HG03039 (cell line): ENCODE results near the gene MRAS.

Experiments used
- ATAC-seq: cut with Tn5 transposase; IDR thresholded peaks from one replicate; pipeline ENCODE4 v1.9.1; 2021; ENCODE audit warnings: mild to moderate bottlenecking, moderate library complexity; ENCODE audit not compliant: unreplicated experiment

MRAS gene

DNA sequence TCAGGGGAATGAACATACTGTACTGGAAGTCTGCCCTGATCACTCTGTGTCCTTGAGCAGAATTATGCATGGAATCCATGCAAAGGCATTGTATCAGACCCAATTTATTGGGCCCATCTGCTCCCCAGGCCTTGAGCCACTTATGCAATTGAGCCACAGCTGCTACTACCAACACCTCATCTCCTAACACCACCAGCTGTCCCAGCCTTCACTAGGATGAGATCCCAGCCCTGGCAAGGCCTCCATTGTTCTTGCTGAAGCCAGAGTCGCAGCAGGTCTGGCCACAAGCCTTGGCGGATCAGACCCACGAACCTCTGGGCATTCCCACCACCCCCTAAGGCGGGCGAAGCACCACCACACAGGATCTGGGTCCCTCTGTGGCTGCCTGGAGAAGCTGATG is 9.6 kb upstream of the MRAS start:
- no peak for ATAC-seq

GRCh38 chr3:138340511-138340910 is 7.9 kb upstream of the MRAS start:
- ATAC-seq: no peak

DNA sequence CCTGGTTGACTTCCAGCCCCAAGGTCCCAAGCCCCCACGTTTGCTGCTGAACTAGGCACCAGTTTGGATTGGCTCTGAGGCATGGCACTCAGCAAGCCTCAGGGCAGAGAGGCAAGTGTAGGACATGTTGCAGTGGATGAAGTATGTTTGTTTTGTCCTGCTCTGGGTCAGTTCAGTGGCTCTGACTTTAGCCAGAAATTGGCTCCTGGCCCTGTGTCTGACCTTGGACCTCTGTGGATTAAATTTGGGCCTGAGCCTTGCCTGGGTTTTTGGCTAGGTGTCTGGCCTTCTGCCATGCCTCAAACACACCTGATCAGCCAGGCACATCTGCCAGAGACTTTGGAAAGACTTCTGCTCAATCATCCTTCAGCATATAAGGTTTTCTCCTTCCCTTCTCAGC is 3.6 kb upstream of the MRAS start:
- no peak for ATAC-seq

DNA sequence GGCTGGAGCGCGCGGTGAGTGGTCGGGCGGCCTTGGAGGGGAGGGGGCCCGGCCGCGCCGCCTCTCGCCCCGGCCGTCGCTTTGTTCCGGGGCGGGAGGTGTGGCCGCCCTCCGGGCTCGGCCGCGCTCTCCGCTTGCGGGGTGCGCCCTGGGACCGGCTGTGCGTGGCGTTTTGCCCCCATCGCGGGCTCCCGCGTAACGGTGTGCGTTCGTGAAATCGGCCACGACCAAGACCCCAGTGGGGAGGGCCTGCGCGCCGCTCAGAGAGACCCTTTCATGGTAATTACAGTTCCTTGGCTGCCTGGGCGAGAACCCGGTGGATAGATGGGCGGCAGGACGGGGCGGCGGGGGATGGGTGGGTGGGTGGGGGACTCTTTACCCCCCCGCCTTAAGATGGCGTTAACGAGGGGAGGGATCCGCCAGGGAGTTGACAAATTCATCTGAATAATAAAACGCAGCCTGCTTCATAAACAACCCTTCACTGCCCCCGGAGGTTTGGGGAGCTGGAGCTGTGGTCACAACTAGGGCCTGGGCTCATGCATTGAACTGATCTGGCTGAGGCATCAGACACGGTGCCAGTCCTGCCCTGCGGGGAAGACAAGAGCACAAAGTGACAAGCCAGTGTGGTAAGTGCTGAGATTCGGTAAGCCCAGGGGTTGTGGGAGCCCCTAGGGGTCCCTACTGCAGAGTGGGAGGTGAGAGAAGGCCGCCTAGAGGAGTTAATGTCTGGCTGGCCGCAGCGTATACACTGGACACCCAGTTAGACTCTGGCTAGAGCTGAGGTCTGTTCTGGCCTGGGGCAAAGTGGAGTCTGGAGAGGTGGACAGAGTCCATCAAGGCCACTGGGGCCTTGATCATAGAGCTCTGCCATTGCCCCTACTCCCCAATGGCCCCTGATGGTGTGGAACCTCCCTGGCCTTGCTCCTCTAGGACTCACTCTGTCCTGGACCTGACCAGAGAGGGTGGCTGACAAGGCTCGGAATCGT is 668 bp downstream of the MRAS start:
- ATAC-seq: no peak

DNA sequence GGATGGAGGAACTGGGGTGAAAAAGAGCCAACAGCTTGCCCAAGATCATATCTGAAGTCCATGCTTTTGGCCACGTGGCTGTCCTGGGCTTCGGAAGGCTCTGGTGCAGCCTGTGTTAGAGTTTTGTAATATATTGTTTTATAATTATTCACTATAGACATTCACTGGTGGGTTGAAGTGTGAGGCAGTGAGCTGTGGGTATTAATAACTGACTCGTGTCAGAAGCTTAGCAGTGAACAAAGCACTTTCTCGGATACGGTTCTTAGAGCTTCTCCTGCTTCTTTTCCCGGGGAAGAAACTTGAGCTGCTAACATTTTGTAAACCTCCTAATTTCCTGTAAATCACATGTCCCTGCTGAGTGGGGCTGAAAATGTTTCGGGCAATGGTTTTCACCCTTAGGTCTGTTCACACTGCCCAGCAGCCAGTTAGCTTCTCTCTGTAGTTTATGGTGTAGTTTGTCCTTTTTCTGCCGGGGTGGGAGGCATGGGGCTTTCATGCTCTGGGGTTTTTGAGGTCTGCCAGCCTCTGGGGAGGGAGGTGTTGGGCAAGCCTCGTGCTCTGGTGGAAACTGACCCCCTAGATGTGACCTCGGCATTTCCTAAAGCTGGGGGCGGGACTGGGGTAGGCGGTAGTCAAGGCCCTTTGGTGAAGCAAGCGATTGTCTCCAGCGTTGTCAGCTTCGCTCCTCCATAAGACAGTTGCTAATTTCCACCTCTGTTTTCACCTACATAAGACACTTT is 1.7 kb downstream of the MRAS start:
- no peak for ATAC-seq

GRCh38 chr3:138351151-138351550 is 2.8 kb downstream of the MRAS start:
- no peak for ATAC-seq

DNA sequence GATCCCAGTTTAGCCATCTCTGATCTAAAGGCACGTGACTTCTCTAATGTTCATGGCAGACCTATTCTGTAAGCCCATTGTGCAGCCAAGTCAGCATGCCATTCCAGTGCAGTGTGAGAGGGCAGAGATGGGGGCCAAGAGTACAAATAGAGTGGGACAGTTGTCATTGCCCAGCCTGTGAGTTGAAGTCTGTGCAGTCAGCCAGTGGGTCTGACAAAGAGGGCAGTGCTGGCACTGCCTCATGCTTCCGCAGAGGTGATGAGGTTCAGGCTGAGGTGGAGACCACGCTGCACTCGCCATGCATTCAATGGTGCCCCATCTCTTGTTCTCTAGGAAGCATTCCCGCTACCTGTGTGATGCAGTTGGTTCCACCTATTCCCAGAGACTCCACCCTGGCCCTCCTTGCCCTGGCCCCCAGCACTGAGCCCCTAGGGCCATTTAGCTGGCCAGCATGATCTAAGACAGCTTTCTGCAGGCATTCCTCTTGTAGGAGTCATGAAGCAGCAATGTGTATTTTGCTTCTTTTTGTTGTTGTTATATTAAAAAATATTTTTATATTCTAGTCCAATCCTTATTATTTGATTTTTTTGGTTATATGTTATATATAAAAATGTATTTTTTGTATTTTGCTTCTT is 3.7 kb downstream of the MRAS start:
- no peak for ATAC-seq

GRCh38 chr3:138354376-138354775 is 6.0 kb downstream of the MRAS start:
- no peak for ATAC-seq

GRCh38 chr3:138355071-138355470 is 6.7 kb downstream of the MRAS start:
- no peak for ATAC-seq

DNA sequence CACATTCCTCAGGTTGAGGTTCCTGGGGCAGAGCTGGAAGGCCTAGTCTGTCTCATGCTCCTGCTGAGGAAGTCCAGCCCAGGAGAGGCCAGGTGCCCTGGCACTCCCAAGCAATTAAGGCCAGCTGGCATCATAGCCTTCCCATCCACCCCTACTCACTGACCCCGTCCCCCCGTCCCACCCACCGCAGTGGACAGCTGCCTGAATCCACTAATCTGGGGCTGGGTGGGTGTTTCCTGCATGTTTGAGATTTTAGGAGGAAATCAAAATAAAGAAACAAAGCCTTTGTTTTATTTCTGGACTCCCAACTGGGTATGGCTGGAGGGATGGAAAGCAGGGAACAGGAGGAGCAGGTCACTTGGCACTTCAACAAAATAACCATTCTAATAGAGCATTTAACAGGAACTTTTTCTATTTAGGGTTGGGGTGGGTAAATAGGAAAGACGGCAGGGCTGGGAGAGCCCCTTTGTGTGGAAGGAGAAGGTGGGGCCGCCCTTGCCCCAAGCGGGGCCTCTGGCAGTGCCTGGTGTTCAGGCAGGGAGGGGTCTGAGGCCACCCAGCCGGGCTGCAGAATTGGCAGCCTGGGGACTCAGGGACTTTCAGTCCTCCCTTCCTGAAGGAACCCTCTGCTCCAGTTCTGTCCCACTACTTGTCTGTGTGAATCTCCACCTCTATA is 8.5 kb downstream of the MRAS start:
- ATAC-seq: no peak

- no peak for ATAC-seq
Observed at GRCh38 chr3:138359148-138359918, 11.0 kb downstream of the MRAS start.

DNA sequence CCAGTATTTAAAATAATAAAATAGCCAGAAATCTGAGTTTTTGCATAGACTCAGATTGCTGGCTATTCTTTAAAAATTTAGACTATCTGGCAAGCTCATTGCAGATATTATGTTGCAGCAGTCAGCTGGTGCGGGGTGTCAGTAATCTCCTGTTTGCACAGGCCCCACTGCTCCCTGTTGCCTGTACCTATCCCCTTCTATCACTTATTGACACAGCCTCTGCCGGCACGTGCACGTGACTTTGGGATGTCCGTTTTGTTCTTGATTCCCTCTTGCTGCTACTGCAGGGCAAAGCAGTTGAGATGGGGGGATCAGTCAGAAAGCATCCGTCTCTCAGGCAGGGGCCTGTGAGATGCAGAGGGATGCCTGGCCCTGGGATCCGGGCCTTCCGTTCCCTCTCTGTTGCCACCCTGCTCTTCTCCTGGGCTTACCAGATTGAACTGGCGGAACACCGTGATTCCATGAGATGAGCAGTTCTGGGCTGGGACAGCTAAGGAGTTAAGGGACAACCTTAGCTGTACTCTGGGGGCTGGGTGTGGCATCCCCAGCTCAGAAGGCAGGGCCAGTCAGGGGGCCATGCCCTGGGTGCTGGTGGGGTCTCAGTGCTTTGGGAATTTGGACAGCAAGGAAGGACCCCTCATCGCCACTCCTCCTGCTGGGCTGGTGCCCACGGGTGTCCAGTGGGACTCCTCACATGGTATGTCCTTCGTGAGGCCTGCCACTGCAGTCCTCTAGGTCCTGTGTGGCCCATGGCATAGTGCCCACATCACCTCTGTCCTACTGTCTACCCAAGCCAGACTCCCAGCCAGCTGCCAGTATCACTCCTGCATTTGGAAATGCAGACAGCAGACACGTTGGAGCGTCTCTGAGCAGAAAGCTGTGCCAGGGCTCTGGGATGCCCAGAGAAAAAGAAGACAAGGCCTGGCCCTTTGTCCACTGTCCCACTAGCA is 11.8 kb downstream of the MRAS start:
- ATAC-seq: no peak

DNA sequence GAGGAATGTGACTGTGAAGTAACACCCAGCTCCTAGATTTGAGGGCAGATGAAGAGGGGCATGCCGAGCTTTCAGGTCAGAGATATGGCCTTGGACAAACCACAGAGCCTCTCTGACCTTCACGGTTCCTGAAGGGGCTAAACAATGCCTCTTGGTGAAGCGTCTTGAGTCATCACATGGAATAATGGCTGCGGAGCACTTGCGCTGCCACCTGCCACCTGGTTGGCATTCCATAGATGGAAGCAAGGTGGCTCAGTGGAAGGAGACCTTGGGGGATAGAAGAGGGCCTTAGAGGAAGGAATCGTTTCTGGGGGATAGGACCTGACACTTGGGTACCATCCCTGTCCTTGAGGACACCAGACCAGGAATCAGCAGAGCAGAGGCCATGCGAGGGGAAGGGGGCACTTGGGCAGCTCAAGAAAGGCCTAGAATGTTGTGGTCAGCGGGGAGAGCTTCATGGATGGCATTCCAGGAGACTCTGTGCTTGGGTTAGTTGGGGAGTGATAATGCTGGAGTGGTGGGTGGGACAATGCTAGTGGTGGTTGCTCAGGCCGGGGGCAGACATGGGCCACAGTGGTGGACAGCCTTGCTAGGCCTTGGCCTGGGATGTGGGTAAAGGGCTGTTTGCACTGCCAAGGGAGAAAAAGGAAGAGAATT is 12.6 kb downstream of the MRAS start:
- no peak for ATAC-seq

DNA sequence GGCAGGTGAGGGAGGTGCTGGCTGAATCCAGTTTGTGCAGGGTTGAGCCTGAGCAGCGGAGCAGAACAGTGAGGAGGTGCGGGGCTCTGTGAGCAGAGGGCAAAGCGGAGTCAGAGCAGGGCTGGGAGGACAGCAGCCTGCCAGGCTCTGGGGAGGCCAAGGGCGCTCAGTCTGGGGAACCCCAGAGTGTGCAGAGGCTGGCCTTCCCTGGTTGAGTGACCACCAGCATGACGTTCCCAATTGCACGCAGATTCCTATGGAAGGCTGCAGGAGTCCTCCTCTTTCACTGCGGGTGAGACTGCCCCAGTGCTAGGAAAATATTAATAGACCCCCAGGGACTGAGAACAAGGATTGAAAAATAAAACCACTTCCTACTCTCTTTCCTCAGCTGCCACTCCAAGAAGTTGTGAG is 13.2 kb downstream of the MRAS start:
- no peak for ATAC-seq

DNA sequence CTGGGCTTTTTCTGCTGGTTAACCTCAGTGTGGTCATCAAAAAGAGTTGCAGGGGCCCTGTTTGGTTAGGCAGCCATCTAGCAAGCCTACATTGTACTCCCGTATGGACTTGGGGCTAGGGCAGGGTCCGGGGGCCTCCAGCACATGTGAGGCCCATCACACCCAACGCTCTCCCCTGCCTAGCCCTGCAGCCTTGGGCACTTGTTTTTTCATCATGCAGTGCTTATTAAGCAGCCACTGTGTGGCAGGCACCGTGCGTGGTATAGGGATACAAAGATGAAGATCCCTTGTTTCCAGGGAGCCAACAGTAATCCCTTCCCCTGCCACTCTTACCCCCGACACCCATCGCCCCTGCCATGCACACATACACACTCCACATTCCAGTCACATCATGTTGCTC is 14.2 kb downstream of the MRAS start:
- no peak for ATAC-seq

GRCh38 chr3:138363322-138363721 is 14.9 kb downstream of the MRAS start:
- no peak for ATAC-seq

GRCh38 chr3:138364356-138365252 is 16.2 kb downstream of the MRAS start:
- no peak for ATAC-seq

GRCh38 chr3:138365253-138365555 is 16.8 kb downstream of the MRAS start:
- ATAC-seq: no peak
